NOMO-1 (cell line): ENCODE measurements around the gene CIAO2B.
"Not testable (repeated sequence)": the region's sequence is repeated elsewhere in the genome, so short reads cannot be mapped to it uniquely, and the experiment has no call there.

Source experiments
- DNase-seq, 2 experiments: peaks; one replicate each; lab custom pipeline; 2025; ENCODE audit not compliant: unreplicated experiment in 2 of 2; lab: John Stamatoyannopoulos, UW

CIAO2B gene

GRCh38 chr16:66939366-66939765, 5.2 kb upstream of the CIAO2B start:
- DNase-seq, result no peak

- no peak for DNase-seq
Observed at GRCh38 chr16:66937725-66938337, 3.6 kb upstream of the CIAO2B start.

- DNase-seq, result no peak
Observed at GRCh38 chr16:66936889-66937554, 2.8 kb upstream of the CIAO2B start.

- DNase-seq, result no peak
Observed at GRCh38 chr16:66936462-66936861, 2.3 kb upstream of the CIAO2B start.

- DNase-seq, result no peak
Observed at GRCh38 chr16:66935314-66936011, 1.3 kb upstream of the CIAO2B start, which contains the start of gene CES2. Gene CES2, plus strand, starts transcription at chr16:66935516. Its CDS starts 120 bp downstream, at chr16:66935636.

- not testable (repeated sequence) for DNase-seq
Observed at GRCh38 chr16:66934839-66935313, 674 bp upstream of the CIAO2B start.

- no peak for DNase-seq
Observed at GRCh38 chr16:66933776-66934137, 445 bp downstream of the CIAO2B start.

GRCh38 chr16:66932076-66932475, 2.1 kb downstream of the CIAO2B start:
- no peak for DNase-seq

GRCh38 chr16:66931665-66932064, 2.5 kb downstream of the CIAO2B start:
- no peak for DNase-seq

GRCh38 chr16:66930189-66930588, 4.0 kb downstream of the CIAO2B start:
- DNase-seq, result no peak

- DNase-seq, result no peak
Observed at GRCh38 chr16:66928702-66929388, 5.4 kb downstream of the CIAO2B start.

GRCh38 chr16:66927918-66928649, 6.1 kb downstream of the CIAO2B start:
- DNase-seq, result no peak

- no peak for DNase-seq
Observed at GRCh38 chr16:66926961-66927436, 7.2 kb downstream of the CIAO2B start.

GRCh38 chr16:66926171-66926947, 7.8 kb downstream of the CIAO2B start:
- DNase-seq, result no peak

GRCh38 chr16:66925322-66925840, 8.8 kb downstream of the CIAO2B start, which contains the start of gene RRAD:
Gene RRAD, minus strand, starts transcription at chr16:66925535. Its CDS starts 356 bp downstream, at chr16:66925179.
- no peak for DNase-seq

GRCh38 chr16:66924527-66925321, 9.5 kb downstream of the CIAO2B start:
- DNase-seq, result peak; percentile 7 to 25

GRCh38 chr16:66923866-66924265, 10.3 kb downstream of the CIAO2B start:
- DNase-seq, result no peak

- DNase-seq, result no peak
Observed at GRCh38 chr16:66923247-66923731, 10.9 kb downstream of the CIAO2B start.
